ENCODE results near the gene PLD3.
"Not testable (repeated sequence)": the region's sequence is repeated elsewhere in the genome, so short reads cannot be mapped to it uniquely, and the experiment has no call there.

The PLD3 gene

GRCh38 chr19:40348125-40348913 is at the start of gene PLD3, which contains the start of gene C19orf47:
Gene PLD3, plus strand, starts transcription at chr19:40348695. Its CDS starts 17,789 bp downstream, at chr19:40366484.
Gene C19orf47, minus strand, starts transcription at chr19:40348397. Its CDS starts 6,540 bp downstream, at chr19:40341857.
- peak; percentile 99 for DNase-seq

- DNase-seq = no peak
These were observed 47.8 kb upstream of the PLD3 start for GRCh38 chr19:40300668-40301067.

GRCh38 chr19:40302224-40303011 is 46.1 kb upstream of the PLD3 start:
- DNase-seq = no peak

GRCh38 chr19:40303765-40304164 is 44.7 kb upstream of the PLD3 start:
- DNase-seq = no peak

- DNase-seq = no peak
These were observed 44.2 kb upstream of the PLD3 start for GRCh38 chr19:40304306-40304705.

GRCh38 chr19:40305403-40305802 is 43.1 kb upstream of the PLD3 start:
- DNase-seq = peak; percentile 83

GRCh38 chr19:40309666-40310065 is 38.8 kb upstream of the PLD3 start:
- DNase-seq = no peak

- no peak for DNase-seq
These were observed 36.0 kb upstream of the PLD3 start for GRCh38 chr19:40312533-40312932.

GRCh38 chr19:40313229-40313983 is 35.1 kb upstream of the PLD3 start:
- DNase-seq = no peak

- no peak for DNase-seq
These were observed 33.8 kb upstream of the PLD3 start for GRCh38 chr19:40314656-40315055.

- DNase-seq = no peak
These were observed 32.6 kb upstream of the PLD3 start for GRCh38 chr19:40315812-40316470.

- no peak for DNase-seq
These were observed 31.2 kb upstream of the PLD3 start for GRCh38 chr19:40317338-40317737.

- no peak for DNase-seq
These were observed 27.9 kb upstream of the PLD3 start for GRCh38 chr19:40320558-40320935.

- DNase-seq = no peak
These were observed 27.4 kb upstream of the PLD3 start for GRCh38 chr19:40321076-40321475.

- no peak for DNase-seq
These were observed 26.8 kb upstream of the PLD3 start for GRCh38 chr19:40321566-40322270.

GRCh38 chr19:40322271-40322610 is 26.3 kb upstream of the PLD3 start:
- no peak for DNase-seq

GRCh38 chr19:40322951-40323615 is 25.4 kb upstream of the PLD3 start:
- no peak for DNase-seq

GRCh38 chr19:40323705-40324104 is 24.8 kb upstream of the PLD3 start:
- no peak for DNase-seq

- no peak for DNase-seq
These were observed 22.3 kb upstream of the PLD3 start for GRCh38 chr19:40326201-40326600.

- DNase-seq = no peak
These were observed 17.4 kb upstream of the PLD3 start for GRCh38 chr19:40331052-40331451.

- no peak for DNase-seq
These were observed 15.8 kb upstream of the PLD3 start for GRCh38 chr19:40332669-40333068.

- DNase-seq = not testable (repeated sequence)
These were observed 15.4 kb upstream of the PLD3 start for GRCh38 chr19:40333083-40333482.

Measured in NCI-H1105 (cell line).